ENCODE results near the gene BMP6. TPM values are rescaled to one million over a fixed set of nuclear protein-coding genes. Genes with fewer than 3 reads are reported as not detected.
"Not testable (repeated sequence)": the region's sequence is repeated elsewhere in the genome, so short reads cannot be mapped to it uniquely, and the experiment has no call there.

BMP6 gene
- total RNA-seq, 1 experiment from 2014 or later: not detected

GRCh38 chr6:7887278-7887991 is 161.5 kb downstream of the BMP6 start:
- Histone ChIP-seq H3K4me3 (no peak overlapping the region), H3K4me2 (no peak overlapping the region), H2AFZ (no peak overlapping the region), H3K27me3 (ENCODE audit: insufficient read depth, low read depth) (no peaks in the 10 kb centered on the region), H3K9me3 (ENCODE audit: insufficient read depth, low read depth) (no peaks in the 10 kb centered on the region), H3F3A (ENCODE audit: insufficient read depth, low read depth) (no peaks in the 10 kb centered on the region), H3K27ac (no peak overlapping the region), H4K20me1 (ENCODE audit: insufficient read depth) (no peaks in the 10 kb centered on the region), H3K79me2 (ENCODE audit: low read depth) (no peaks in the 10 kb centered on the region), H3K9me2 (ENCODE audit: insufficient read depth) (no peaks in the 10 kb centered on the region), H3K36me3 (ENCODE audit: low read depth) (peaks cover 13% of the 10 kb centered on the region), H3K4me1 (replicated peaks; ENCODE audit: insufficient read depth) (no peaks in the 10 kb centered on the region)
- ChIA-PET CTCF (no interaction called here), POLR2A (ENCODE audit: unreplicated experiment) (no interaction called here)
- no peak for DNase-seq
- no peak for TF ChIP-seq EZH2 (IDR thresholded peaks at IDR 0.05; ENCODE audit: low read depth)
- no peak for TF ChIP-seq CTCF (conservative IDR thresholded peaks at IDR 0.05)
- intact Hi-C loops (cut with micrococcal nuclease; ENCODE audit: unreplicated experiment): no loop called here
- BruUV-seq (replicated peaks): no TSS peak

- CTCF ChIA-PET: no interaction called here
- Histone ChIP-seq H3K4me2 (no peak overlapping the region), H3K4me1 (replicated peaks; ENCODE audit: insufficient read depth) (no peaks in the 10 kb centered on the region), H3K27ac (no peak overlapping the region), H3K36me3 (ENCODE audit: low read depth) (peaks cover 13% of the 10 kb centered on the region), H3K79me2 (ENCODE audit: low read depth) (no peaks in the 10 kb centered on the region), H2AFZ (no peak overlapping the region), H4K20me1 (ENCODE audit: insufficient read depth) (no peaks in the 10 kb centered on the region), H3K9me2 (ENCODE audit: insufficient read depth) (no peaks in the 10 kb centered on the region), H3F3A (ENCODE audit: insufficient read depth, low read depth) (no peaks in the 10 kb centered on the region), H3K4me3 (no peak overlapping the region), H3K27me3 (ENCODE audit: insufficient read depth, low read depth) (no peaks in the 10 kb centered on the region), H3K9me3 (ENCODE audit: insufficient read depth, low read depth) (no peaks in the 10 kb centered on the region)
- no peak for DNase-seq
- intact Hi-C loops (cut with micrococcal nuclease; ENCODE audit: unreplicated experiment): no loop called here
- BruUV-seq (replicated peaks): no TSS peak
- POLR2A ChIA-PET (ENCODE audit: unreplicated experiment): no interaction called here
- TF ChIP-seq EZH2 (IDR thresholded peaks at IDR 0.05; ENCODE audit: low read depth) (no peak), CTCF (conservative IDR thresholded peaks at IDR 0.05) (no peak)
These were observed 162.9 kb downstream of the BMP6 start for GRCh38 chr6:7888587-7889357.

GRCh38 chr6:7891078-7891872 is 165.4 kb downstream of the BMP6 start:
- H3K9me2 ChIP-seq (ENCODE audit: insufficient read depth): no peaks in the 10 kb centered on the region
- no peaks in the 10 kb centered on the region for H3K9me3 ChIP-seq (ENCODE audit: insufficient read depth, low read depth)
- no peaks in the 10 kb centered on the region for H4K20me1 ChIP-seq (ENCODE audit: insufficient read depth)
- TF ChIP-seq EZH2 (IDR thresholded peaks at IDR 0.05; ENCODE audit: low read depth): no peak
- TF ChIP-seq CTCF (conservative IDR thresholded peaks at IDR 0.05): no peak
- no TSS peak for BruUV-seq (replicated peaks)
- H3K27me3 ChIP-seq (ENCODE audit: insufficient read depth, low read depth): no peaks in the 10 kb centered on the region
- intact Hi-C loops (cut with micrococcal nuclease; ENCODE audit: unreplicated experiment): no loop called here
- DNase-seq: no peak
- peaks cover 13% of the 10 kb centered on the region for H3K36me3 ChIP-seq (ENCODE audit: low read depth)
- H2AFZ ChIP-seq: no peak overlapping the region
- no peaks in the 10 kb centered on the region for H3F3A ChIP-seq (ENCODE audit: insufficient read depth, low read depth)
- H3K4me2 ChIP-seq: no peak overlapping the region
- POLR2A ChIA-PET (ENCODE audit: unreplicated experiment): no interaction called here
- no peaks in the 10 kb centered on the region for H3K4me1 ChIP-seq (replicated peaks; ENCODE audit: insufficient read depth)
- H3K27ac ChIP-seq: no peak overlapping the region
- no peaks in the 10 kb centered on the region for H3K79me2 ChIP-seq (ENCODE audit: low read depth)
- H3K4me3 ChIP-seq: no peak overlapping the region
- CTCF ChIA-PET: no interaction called here

GRCh38 chr6:7892367-7892766 is 166.5 kb downstream of the BMP6 start:
- POLR2A ChIA-PET (ENCODE audit: unreplicated experiment); H3K9me3 ChIP-seq (ENCODE audit: insufficient read depth, low read depth); H3K27ac ChIP-seq; CTCF ChIA-PET; H3K4me1 ChIP-seq (replicated peaks; ENCODE audit: insufficient read depth); H3K27me3 ChIP-seq (ENCODE audit: insufficient read depth, low read depth); H3K4me3 ChIP-seq; H3F3A ChIP-seq (ENCODE audit: insufficient read depth, low read depth); BruUV-seq (replicated peaks); H4K20me1 ChIP-seq (ENCODE audit: insufficient read depth); DNase-seq; H3K79me2 ChIP-seq (ENCODE audit: low read depth); H3K4me2 ChIP-seq; H3K9me2 ChIP-seq (ENCODE audit: insufficient read depth); intact Hi-C loops (cut with micrococcal nuclease; ENCODE audit: unreplicated experiment); H2AFZ ChIP-seq: not testable (repeated sequence)
- peaks cover 13% of the 10 kb centered on the region for H3K36me3 ChIP-seq (ENCODE audit: low read depth)
